GM12865 (cell line): Measurements from ENCODE around the gene SATL1.
A peak's percentile ranks its signal among the peaks of the same experiment; 100 is the strongest.
"Not testable (repeated sequence)": the region's sequence is repeated elsewhere in the genome, so short reads cannot be mapped to it uniquely, and the experiment has no call there.

Source experiments
- DNase-seq: peaks from one replicate; pipeline ENCODE4 v3.0.0; 2010; ENCODE audit warnings: low read depth
- H3K4me3 ChIP-seq: 2 replicates; pipeline ENCODE4 v1.5.1; 2011; ENCODE audit warnings: mild to moderate bottlenecking, low read depth, low read length, control low read depth
- TF ChIP-seq, protein P1 (sequence below): IDR thresholded peaks from 2 replicates; pipeline ENCODE4 v1.5.1; 2011; ENCODE audit warnings: low read length, control low read depth, low read depth, inconsistent platforms; ENCODE audit not compliant: insufficient read depth; ENCODE audit errors: missing control alignments

The SATL1 gene, protein sequence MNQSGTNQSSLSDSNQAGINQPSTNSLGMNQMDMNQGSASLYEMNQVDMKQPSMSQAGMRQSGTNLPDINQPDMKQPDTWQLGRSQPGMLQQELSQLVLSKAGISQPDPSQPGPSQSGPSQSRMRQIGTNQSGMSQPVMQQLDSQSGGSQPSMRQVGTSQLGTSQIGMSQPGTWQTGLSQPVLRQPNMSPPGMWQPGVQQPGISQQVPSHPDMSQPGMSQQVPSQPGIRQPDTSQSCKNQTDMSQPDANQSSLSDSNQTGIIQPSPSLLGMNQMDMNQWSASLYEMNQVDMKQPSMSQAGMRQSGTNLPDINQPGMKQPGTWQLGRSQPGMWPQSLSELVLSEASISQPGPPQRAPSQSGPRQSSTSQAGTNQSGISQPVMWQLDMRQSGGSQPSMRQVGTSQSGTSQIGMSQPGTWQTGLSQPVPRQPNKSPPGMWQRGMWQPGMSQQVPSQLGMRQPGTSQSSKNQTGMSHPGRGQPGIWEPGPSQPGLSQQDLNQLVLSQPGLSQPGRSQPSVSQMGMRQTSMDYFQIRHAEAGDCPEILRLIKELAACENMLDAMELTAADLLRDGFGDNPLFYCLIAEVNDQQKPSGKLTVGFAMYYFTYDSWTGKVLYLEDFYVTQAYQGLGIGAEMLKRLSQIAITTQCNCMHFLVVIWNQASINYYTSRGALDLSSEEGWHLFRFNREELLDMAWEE

DNA sequence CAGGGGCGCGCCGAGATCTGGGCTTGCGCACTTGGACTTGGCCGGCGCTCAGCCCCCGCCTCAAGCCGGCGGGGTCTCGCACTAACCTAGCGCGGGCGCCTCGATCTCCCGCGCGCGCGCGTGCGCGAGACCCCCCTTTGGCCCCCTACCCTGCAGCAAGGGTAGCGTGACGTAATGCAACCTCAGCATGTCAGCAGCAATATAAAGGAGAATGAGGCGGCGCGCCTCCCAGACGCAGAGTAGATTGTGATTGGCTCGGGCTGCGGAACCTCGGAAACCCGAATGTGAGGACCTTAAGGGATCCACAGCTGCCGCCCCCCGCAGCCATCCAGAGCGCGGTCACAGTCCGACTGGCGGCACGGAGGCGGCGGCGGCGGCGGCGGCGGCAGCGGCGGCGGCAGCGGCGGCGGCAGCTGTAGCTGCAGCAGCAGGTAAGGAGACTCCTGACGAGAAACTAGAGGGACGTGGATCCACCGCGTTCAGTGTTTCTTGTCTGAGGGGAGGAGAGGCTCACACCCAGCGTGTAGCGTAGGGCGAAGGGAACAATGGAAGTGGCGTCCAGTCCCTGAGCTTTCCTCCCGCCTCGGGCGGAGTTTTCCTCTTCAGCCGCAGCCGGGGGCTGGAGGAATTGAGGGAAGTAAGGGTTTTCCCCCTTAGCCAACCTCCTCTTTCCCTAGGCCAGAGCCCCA lies at the start of gene SATL1, which contains the start of gene ZNF711:
TSS of gene SATL1 (minus strand) at position 19 of the 689 bp plus-strand sequence. CDS start 134,811 bp downstream, outside the sequence.
TSS of gene ZNF711 (plus strand) at position 231 of the 689 bp plus-strand sequence. CDS start 3,582 bp downstream, outside the sequence.
- TF ChIP-seq, protein P1, sequence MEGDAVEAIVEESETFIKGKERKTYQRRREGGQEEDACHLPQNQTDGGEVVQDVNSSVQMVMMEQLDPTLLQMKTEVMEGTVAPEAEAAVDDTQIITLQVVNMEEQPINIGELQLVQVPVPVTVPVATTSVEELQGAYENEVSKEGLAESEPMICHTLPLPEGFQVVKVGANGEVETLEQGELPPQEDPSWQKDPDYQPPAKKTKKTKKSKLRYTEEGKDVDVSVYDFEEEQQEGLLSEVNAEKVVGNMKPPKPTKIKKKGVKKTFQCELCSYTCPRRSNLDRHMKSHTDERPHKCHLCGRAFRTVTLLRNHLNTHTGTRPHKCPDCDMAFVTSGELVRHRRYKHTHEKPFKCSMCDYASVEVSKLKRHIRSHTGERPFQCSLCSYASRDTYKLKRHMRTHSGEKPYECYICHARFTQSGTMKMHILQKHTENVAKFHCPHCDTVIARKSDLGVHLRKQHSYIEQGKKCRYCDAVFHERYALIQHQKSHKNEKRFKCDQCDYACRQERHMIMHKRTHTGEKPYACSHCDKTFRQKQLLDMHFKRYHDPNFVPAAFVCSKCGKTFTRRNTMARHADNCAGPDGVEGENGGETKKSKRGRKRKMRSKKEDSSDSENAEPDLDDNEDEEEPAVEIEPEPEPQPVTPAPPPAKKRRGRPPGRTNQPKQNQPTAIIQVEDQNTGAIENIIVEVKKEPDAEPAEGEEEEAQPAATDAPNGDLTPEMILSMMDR = no peak
- DNase-seq = peak; percentile 2
- H3K4me3 ChIP-seq = peak within 1 kb of the TSS; percentile 27

DNA sequence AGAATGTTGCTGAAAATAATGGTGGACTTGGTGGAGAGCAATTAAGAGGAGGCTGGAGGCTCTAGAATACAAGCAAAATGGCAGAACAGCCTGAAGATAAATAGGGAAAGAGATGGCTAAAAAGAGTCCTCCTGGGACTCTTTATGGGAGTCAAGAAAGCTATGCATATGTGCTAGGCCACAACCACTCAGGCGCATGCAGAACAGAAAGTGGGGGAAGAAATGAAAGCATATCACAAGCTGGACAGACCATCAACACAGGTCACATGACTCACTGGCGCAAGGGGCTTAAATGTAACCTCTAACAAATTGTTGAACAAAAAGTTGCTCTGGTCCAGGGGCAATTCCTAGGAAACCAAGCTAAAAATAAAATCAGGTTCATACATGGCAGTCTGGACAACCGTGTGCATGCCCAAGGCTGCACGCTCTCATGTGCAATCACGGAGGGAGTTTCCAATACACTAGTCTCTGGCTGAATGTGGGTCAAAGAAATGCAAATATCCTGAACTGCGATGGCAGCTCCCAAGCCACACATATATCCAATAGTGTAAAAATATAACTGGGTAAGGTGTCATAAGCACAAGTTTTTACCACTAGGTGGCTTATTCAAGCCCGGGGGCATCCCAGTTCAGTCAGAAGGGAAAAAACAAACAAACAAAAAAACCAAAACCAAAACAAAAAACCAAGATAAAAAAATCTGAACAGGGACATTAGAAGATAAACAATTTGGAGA lies 45.6 kb upstream of the SATL1 start:
- no peak overlapping the region for H3K4me3 ChIP-seq
- TF ChIP-seq, protein P1 = no peak
- peak; percentile 15 for DNase-seq

DNA sequence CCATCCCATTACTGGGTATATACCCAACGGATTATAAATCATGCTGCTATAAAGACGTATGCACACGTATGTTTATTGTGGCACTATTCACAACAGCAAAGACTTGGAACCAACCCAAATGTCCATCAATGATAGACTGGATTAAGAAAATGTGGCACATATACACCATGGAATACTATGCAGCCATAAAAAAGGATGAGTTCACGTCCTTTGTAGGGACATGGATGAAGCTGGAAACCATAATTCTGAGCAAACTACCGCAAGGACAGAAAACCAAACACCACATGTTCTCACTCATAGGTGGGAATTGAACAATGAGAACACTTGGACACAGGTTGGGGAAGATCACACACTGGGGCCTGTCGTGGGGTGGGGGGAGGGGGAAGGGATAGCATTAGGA lies 41.7 kb upstream of the SATL1 start:
- H3K4me3 ChIP-seq, DNase-seq: not testable (repeated sequence)

DNA sequence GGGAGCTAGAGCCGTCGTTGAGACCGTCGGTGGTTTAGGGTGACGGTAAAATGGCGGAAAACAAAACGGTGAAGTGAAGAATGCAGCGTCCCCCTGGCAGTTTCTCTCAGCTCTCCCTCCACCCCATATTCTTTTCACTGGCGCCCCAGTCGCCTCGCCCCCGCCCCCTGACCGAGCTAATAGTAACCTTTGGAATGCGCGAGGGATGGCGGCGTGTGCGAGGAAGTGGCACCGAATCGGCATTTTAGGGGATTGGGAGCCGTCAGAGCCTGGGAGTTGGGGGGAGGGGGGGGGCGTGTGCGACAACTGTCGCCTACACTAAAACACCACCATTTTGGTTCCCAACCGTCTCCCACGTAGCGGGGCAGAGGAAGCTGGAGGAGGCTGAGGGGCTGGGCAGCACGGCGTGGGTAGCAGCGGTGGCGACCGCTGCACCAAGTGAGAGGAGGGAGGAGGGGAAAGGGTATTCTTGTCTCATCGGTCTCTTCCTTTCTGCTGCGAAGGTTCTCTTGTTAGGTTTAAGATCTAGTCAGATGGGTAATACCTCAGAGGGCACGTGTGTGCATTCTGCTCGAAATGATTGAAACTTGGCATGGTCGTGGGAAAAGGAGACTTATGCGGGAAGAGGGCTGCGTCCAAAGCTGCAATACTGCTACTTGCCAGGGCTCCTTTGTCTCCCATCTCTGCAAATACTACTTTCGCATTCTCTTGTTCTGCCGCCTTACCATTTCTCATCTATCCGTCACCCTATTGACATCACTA lies 1.1 kb upstream of the SATL1 start:
- DNase-seq = no peak
- peak overlapping the region; percentile 27 for H3K4me3 ChIP-seq
- TF ChIP-seq, protein P1 = no peak

DNA sequence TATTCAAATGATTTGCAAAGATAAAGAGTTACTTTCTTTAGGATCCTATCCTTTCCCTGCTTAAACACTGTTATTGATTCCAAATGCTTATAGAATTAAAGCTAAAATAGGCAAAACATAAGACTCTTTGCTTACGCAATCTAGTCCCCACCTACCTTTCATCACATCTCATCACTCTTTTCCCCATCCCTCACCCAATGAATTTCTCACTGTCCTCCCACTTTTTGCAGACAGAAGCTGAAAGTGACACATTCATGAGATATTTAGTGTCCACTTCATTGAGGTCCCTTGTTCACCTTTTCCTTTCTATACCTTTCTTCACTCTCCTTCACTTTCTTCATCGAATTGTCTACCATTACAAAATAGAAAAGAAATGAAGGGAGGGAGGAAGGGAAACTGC lies 424 bp downstream of the SATL1 start:
- no peak overlapping the region for H3K4me3 ChIP-seq
- no peak for DNase-seq
- TF ChIP-seq, protein P1 = no peak

DNA sequence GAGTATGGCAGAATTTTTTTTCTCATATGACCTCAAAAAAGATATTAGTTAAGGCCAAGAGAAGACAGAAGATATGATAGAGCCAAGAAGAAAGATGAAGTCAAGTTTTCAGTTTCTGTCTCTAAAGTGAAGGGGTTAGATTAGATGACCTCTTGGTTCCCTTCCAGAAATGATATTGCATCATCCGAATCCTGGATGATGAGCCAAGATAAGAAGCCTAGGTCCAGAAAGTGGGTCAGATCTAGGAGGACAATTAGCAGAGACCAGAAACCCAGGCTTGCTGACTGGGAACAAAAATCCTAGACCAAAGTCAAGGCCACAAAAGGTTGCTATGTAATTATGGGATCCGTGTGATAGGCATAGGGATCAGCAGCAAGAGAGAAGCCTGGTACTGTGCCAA lies 20.2 kb downstream of the SATL1 start:
- DNase-seq = no peak
- TF ChIP-seq, protein P1 = no peak
- H3K4me3 ChIP-seq = no peak overlapping the region
